Sigmoid colon (tissue), 7 donors: ENCODE measurements around the gene C6orf89. TPM values are rescaled to one million over a fixed set of nuclear protein-coding genes. Genes with fewer than 3 reads are reported as not detected.

Experiments used
- DNase-seq: peaks from one replicate; pipeline ENCODE4 v3.0.0-alpha.2; 2019
- H3K27ac ChIP-seq, 4 donors: fragments of 200-600 bp; sonication (generic); one replicate each; pipeline ENCODE4 v1.5.1; 2016 to 2019; ENCODE audit warnings: mild to moderate bottlenecking in 1 of 4
- H3K27me3 ChIP-seq, 3 donors: fragments of 200-600 bp; sonication (generic); one replicate each; pipeline ENCODE4 v1.5.1; 2019; ENCODE audit warnings: mild to moderate bottlenecking in 1 of 3
- H3K36me3 ChIP-seq, 4 donors: fragments of 200-600 bp; sonication (generic); one replicate each; pipeline ENCODE4 v1.5.1; 2016 to 2019
- H3K4me1 ChIP-seq, 4 donors: fragments of 200-600 bp; sonication (generic); one replicate each; pipeline ENCODE4 v1.5.1; 2017 to 2019
- H3K4me3 ChIP-seq, 4 donors: fragments of 200-600 bp; sonication (generic); one replicate each; pipeline ENCODE4 v1.5.1; 2017 to 2019; ENCODE audit warnings: mild to moderate bottlenecking in 2 of 4, moderate library complexity in 1 of 4
- H3K9me3 ChIP-seq, 4 donors: fragments of 200-600 bp in 3 of 4; sonication (generic) in 3 of 4; one replicate each; pipeline versions ENCODE4 v1.5.1 to v1.6.1; 2013 to 2019
- EP300 ChIP-seq, 4 donors: sonication (generic); formaldehyde crosslinking; IDR thresholded peaks; one replicate each; pipeline ENCODE4 v1.6.1; 2017; ENCODE audit warnings: antibody characterized with exemption in 4 of 4
- POLR2A ChIP-seq, 2 donors: fragments of 450-650 bp; IDR thresholded peaks; one replicate each; pipeline ENCODE4 v1.6.1; 2016; ENCODE audit warnings: antibody characterized with exemption in 2 of 2, mild to moderate bottlenecking in 2 of 2, moderate library complexity in 2 of 2
- POLR2AphosphoS5 ChIP-seq, 4 donors: sonication (generic); formaldehyde crosslinking; IDR thresholded peaks; one replicate each; pipeline ENCODE4 v1.6.1; 2017; ENCODE audit warnings: antibody characterized with exemption in 4 of 4
- WGBS, 2 donors: extraction: QIAGEN DNeasy Blood & Tissue Kit; methylation state at CpG; one replicate each; pipeline ENCODE4 v1.1.7; 2013; 5-methylcytosine and 5-hydroxymethylcytosine counted together
- intact Hi-C: fragments of 100-400 bp; cut with DNase I; formaldehyde crosslinking; loops from one replicate; pipeline ENCODE4 v1.15.1; 2023
- polyA plus RNA-seq, 3 donors: library from polyadenylated mRNA; stranded (reverse); fragments of 200-250 nt; gene quantifications; one replicate each; pipeline ENCODE4 v1.2.3, GENCODE V29; 2013
- total RNA-seq, 4 donors: library from RNA; depleted of rRNA; stranded (reverse); fragments of >200 nt; gene quantifications; one replicate each; pipeline ENCODE4 v1.1.0, GENCODE V29; 2016
- TF ChIP-seq, protein P1 (sequence below), 4 experiments: fragments of 450-650 bp in 3 of 4; fragments of 200-600 bp in 1 of 4; IDR thresholded peaks; one replicate each; pipeline ENCODE4 v1.5.1; 2016 to 2019; ENCODE audit warnings: antibody characterized with exemption in 4 of 4, mild to moderate bottlenecking in 3 of 4, moderate library complexity in 2 of 4
- donor health status: healthy with polysubstance abuse.
- donor health status: Bipolar disorder and iron deficiency.
- donor health status: healthy.

Gene C6orf89
- total and polyA plus RNA-seq, 7 donors, result 5.5 to 51.4 (median 37.3) TPM

DNA sequence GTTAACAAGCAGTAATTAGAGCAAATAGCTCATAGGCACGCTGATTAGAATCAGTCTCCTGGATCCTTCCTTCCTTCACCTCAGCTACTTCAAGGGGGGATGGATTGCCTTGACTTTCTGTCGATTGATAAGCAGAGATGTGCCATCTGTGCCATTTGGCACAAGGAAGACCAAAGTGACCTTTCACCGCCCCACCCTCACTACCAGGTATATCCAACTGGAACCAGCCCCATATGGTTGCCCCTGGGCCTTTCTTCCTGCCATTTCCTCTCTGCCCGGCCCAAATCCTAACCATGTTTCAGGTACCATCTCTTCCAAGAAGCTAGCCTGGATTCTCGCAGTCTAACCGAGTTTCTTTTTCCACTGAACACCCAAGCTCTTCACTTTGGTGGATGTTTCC is 37.8 kb upstream of the C6orf89 start:
- DNase-seq, result no peak
- H3K4me3 ChIP-seq, result no peak overlapping the region
- H3K27me3 ChIP-seq, result no peaks in the 10 kb centered on the region
- H3K4me1 ChIP-seq, result peaks cover 0 to 24% (median 8%) of the 10 kb centered on the region in 4 donors
- 80 to 88% methylated on average over 6 of the region's 6 CpGs for WGBS, 2 donors
- no peaks in the 10 kb centered on the region for H3K9me3 ChIP-seq
- TF ChIP-seq, protein P1, sequence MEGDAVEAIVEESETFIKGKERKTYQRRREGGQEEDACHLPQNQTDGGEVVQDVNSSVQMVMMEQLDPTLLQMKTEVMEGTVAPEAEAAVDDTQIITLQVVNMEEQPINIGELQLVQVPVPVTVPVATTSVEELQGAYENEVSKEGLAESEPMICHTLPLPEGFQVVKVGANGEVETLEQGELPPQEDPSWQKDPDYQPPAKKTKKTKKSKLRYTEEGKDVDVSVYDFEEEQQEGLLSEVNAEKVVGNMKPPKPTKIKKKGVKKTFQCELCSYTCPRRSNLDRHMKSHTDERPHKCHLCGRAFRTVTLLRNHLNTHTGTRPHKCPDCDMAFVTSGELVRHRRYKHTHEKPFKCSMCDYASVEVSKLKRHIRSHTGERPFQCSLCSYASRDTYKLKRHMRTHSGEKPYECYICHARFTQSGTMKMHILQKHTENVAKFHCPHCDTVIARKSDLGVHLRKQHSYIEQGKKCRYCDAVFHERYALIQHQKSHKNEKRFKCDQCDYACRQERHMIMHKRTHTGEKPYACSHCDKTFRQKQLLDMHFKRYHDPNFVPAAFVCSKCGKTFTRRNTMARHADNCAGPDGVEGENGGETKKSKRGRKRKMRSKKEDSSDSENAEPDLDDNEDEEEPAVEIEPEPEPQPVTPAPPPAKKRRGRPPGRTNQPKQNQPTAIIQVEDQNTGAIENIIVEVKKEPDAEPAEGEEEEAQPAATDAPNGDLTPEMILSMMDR (IDR thresholded peaks at IDR 0.05), result no peak
- TF ChIP-seq POLR2AphosphoS5 (IDR thresholded peaks at IDR 0.05) (no peak), POLR2A (IDR thresholded peaks at IDR 0.05) (no peak)
- intact Hi-C loops, result no loop called here
- no peaks in the 10 kb centered on the region for H3K36me3 ChIP-seq
- H3K27ac ChIP-seq, result no peak overlapping the region

DNA sequence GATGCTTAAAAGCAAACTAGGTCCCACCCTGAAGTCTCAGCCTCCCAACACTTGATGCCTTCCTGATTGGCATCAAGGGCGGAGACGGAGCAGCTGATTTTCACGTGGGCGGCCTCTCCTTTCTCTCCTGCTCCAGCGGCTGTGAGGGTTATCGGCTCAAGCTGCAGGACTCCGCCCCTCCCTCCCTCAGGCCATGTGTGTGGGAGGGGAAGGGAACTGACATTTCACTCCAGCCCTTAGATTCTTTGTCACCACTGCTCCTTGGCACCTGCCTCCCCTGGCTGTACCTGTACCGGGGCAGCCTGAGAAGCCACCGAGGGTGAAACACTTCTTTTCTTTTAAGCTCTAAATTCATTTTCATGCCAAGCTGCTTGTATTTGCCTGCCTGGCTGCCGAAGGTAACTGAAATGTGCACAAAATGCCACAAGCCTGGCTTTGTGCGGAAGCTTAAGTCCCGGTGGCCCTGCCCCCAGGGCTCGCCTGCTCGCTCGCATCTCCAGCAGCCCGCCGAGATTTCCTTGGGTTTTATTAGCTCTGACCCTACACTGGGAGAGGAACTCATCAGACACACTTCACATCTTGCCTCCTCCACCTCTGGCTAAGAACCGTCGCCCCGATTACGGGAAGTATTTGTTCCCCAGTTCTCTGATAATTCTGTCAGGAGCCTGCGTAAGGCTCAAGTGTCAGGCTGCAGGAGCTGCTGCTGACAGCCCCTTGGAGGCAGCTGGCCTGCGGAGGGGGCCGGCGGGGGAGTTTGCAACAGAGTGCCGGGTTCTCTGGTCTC is 36.9 kb upstream of the C6orf89 start:
- TF ChIP-seq, protein P1 (IDR thresholded peaks at IDR 0.05), result no peak
- TF ChIP-seq POLR2AphosphoS5 (IDR thresholded peaks at IDR 0.05) (no peak), EP300 (IDR thresholded peaks at IDR 0.05) (no peak), POLR2A (IDR thresholded peaks at IDR 0.05) (no peak)
- intact Hi-C loops, result no loop called here
- Histone ChIP-seq H3K4me1 (peaks cover 0 to 26% (median 12%) of the 10 kb centered on the region in 4 donors), H3K27ac (no peak overlapping the region), H3K36me3 (no peaks in the 10 kb centered on the region), H3K9me3 (no peaks in the 10 kb centered on the region), H3K27me3 (no peaks in the 10 kb centered on the region), H3K4me3 (no peak overlapping the region)
- no peak for DNase-seq
- 20 to 37% methylated on average over 26 of the region's 26 CpGs for WGBS, 2 donors

DNA sequence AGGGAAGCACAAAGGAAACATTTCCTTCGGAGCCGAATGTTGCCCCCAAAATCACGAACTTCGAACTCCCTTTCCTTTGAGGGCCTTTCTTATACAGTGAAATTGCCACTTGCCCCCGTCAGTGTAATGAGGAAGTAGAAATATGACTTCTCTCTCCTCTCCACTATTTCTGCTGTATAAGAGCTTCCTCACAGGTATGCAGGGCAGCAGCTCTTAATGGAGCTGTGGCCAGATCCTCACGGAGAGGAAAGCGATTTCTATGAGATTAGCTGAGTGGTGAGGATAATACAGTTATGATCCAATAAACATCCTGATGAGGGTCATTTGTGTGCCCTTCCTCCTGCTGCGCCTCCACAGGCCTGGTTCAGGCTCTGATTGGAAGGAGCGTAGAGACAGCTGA is 35.7 kb upstream of the C6orf89 start:
- intact Hi-C loops, result loop anchor here (10.0 kb wide), 1 partner anchor 225 kb away; no protein-coding TSS in a partner anchor
- H3K27ac ChIP-seq, result no peak overlapping the region

DNA sequence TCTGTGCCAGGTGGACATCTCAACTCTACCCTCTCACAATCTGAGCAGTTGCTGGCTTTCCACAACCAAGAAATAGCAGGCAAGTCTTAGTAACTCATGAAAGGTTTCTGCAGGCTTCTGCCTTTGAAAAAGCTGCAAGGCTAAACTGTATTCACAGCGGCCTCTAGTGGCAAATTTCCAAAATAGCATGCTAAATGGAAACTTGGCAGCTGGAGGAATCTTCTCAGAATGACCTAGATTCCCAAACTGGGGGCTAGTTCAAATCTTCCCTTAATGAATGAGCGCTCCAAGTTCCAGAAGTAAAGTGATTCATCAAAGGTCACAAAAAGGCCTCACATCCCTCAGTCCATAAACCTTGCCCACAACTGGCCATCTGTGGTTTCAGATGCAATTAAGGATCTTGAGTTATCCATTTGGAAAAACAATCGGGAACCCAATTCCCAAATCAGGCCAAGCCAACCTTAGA is 34.6 kb upstream of the C6orf89 start:
- no peaks in the 10 kb centered on the region for H3K9me3 ChIP-seq
- intact Hi-C loops, result loop anchor here (1.0 to 10.0 kb wide), 2 partner anchors 85 to 226 kb away; no protein-coding TSS in a partner anchor
- H3K36me3 ChIP-seq, result peaks cover 0 to 10% (median 0%) of the 10 kb centered on the region in 4 donors
- DNase-seq, result peak; percentile 87
- no peak overlapping the region for H3K4me3 ChIP-seq
- TF ChIP-seq POLR2AphosphoS5 (IDR thresholded peaks at IDR 0.05) (peak in 2 of 4 donors; percentile 18 to 36), POLR2A (IDR thresholded peaks at IDR 0.05) (no peak)
- TF ChIP-seq, protein P1 (IDR thresholded peaks at IDR 0.05), result peak; percentile 21 to 61 (median 44)
- peaks cover 0 to 34% (median 13%) of the 10 kb centered on the region in 4 donors for H3K4me1 ChIP-seq
- H3K27me3 ChIP-seq, result no peaks in the 10 kb centered on the region
- peak overlapping the region in 2 of 4 donors; percentile 53 to 70 for H3K27ac ChIP-seq
- WGBS, 2 donors, result 35 to 43% methylated on average over 3 of the region's 3 CpGs

More for the DNA sequence above, 35.7 kb upstream of the C6orf89 start:
- Histone ChIP-seq H3K36me3 (no peaks in the 10 kb centered on the region), H3K9me3 (no peaks in the 10 kb centered on the region), H3K4me1 (peaks cover 0 to 26% (median 13%) of the 10 kb centered on the region in 4 donors), H3K27me3 (no peaks in the 10 kb centered on the region), H3K4me3 (no peak overlapping the region)
- 85 to 88% methylated on average over 9 of the region's 9 CpGs for WGBS, 2 donors
- no peak for DNase-seq
- TF ChIP-seq POLR2AphosphoS5 (IDR thresholded peaks at IDR 0.05) (no peak), EP300 (IDR thresholded peaks at IDR 0.05) (no peak)

DNA sequence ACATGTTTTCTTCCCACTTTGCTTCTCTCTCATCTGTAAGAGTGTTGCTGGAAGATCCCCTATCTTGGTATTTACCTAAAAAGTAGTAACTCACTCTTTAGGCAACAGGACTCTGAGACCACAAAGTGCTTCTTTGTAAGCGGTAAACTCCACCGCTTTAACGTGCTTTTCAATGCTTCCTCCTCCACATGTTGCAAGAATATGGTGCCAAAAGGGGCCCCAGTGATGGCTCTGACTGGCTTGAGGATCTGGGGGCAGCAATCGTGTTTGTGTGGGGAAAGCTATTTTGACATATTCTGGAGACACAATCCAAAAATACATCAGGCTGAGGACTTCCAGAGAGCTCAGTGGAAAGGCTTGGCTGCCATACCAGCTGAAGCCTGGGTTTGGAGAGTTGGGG is 34.1 kb upstream of the C6orf89 start:
- TF ChIP-seq EP300 (IDR thresholded peaks at IDR 0.05) (no peak), POLR2A (IDR thresholded peaks at IDR 0.05) (no peak), POLR2AphosphoS5 (IDR thresholded peaks at IDR 0.05) (no peak)
- TF ChIP-seq, protein P1 (IDR thresholded peaks at IDR 0.05), result no peak
- intact Hi-C loops, result loop anchor here (1.0 to 10.0 kb wide), 2 partner anchors 85 to 227 kb away; no protein-coding TSS in a partner anchor
- 58 to 63% methylated on average over 4 of the region's 4 CpGs for WGBS, 2 donors
- Histone ChIP-seq H3K27me3 (no peaks in the 10 kb centered on the region), H3K36me3 (peaks cover 0 to 10% (median 0%) of the 10 kb centered on the region in 4 donors), H3K27ac (peak overlapping the region in 2 of 4 donors; percentile 53 to 70), H3K4me3 (no peak overlapping the region), H3K4me1 (peaks cover 0 to 34% (median 13%) of the 10 kb centered on the region in 4 donors), H3K9me3 (no peaks in the 10 kb centered on the region)
- DNase-seq, result no peak
